ENCODE data around the gene SPTLC2. TPM values are rescaled to one million over a fixed set of nuclear protein-coding genes. Genes with fewer than 3 reads are reported as not detected.

The SPTLC2 gene
- total RNA-seq, 1 donor from 2014 or later: 46.1 TPM

GRCh38 chr14:77603031-77603430, 13.4 kb downstream of the SPTLC2 start:
- no peaks in the 10 kb centered on the region for H3K36me3 ChIP-seq
- ATAC-seq (no peak), DNase-seq (no peak)
- no peak for TF ChIP-seq CTCF (IDR thresholded peaks at IDR 0.05)
- no peaks in the 10 kb centered on the region for H3K27me3 ChIP-seq (ENCODE audit: low read depth)
- H3K4me3 ChIP-seq: no peak overlapping the region
- intact Hi-C loops (cut with DNase I): no loop called here
- H3K27ac ChIP-seq: no peak overlapping the region
- H3K9me3 ChIP-seq: no peaks in the 10 kb centered on the region
- H3K4me1 ChIP-seq: peaks cover 48% of the 10 kb centered on the region

GRCh38 chr14:77601846-77602619, 14.4 kb downstream of the SPTLC2 start:
- H3K4me1 ChIP-seq: peaks cover 38% of the 10 kb centered on the region
- no peaks in the 10 kb centered on the region for H3K9me3 ChIP-seq
- ATAC-seq: no peak
- peaks cover 1% of the 10 kb centered on the region for H3K36me3 ChIP-seq
- no peak overlapping the region for H3K4me3 ChIP-seq
- H3K27me3 ChIP-seq (ENCODE audit: low read depth): no peaks in the 10 kb centered on the region
- intact Hi-C loops (cut with DNase I): no loop called here
- no peak for DNase-seq
- H3K27ac ChIP-seq: no peak overlapping the region
- TF ChIP-seq CTCF (IDR thresholded peaks at IDR 0.05): no peak

- peaks cover 32% of the 10 kb centered on the region for H3K4me1 ChIP-seq
Measured at GRCh38 chr14:77599889-77600288, 16.5 kb downstream of the SPTLC2 start.

GRCh38 chr14:77598366-77599070, 17.9 kb downstream of the SPTLC2 start:
- intact Hi-C loops (cut with DNase I): no loop called here
- ATAC-seq: peak in 1 of 2 donors; percentile 40
- H3K4me3 ChIP-seq: no peak overlapping the region
- TF ChIP-seq CTCF (IDR thresholded peaks at IDR 0.05): no peak
- H3K36me3 ChIP-seq: peaks cover 24% of the 10 kb centered on the region
- DNase-seq: no peak
- no peaks in the 10 kb centered on the region for H3K27me3 ChIP-seq (ENCODE audit: low read depth)
- H3K27ac ChIP-seq: no peak overlapping the region
- no peaks in the 10 kb centered on the region for H3K9me3 ChIP-seq
- H3K4me1 ChIP-seq: peaks cover 36% of the 10 kb centered on the region

More at GRCh38 chr14:77599889-77600288, 16.5 kb downstream of the SPTLC2 start:
- Histone ChIP-seq H3K4me3 (no peak overlapping the region), H3K9me3 (no peaks in the 10 kb centered on the region), H3K36me3 (peaks cover 23% of the 10 kb centered on the region), H3K27me3 (ENCODE audit: low read depth) (no peaks in the 10 kb centered on the region), H3K27ac (no peak overlapping the region)
- ATAC-seq (peak in 1 of 2 donors; percentile 45), DNase-seq (no peak)
- intact Hi-C loops (cut with DNase I): no loop called here
- TF ChIP-seq CTCF (IDR thresholded peaks at IDR 0.05): no peak

GRCh38 chr14:77593501-77593961, 22.9 kb downstream of the SPTLC2 start:
- Histone ChIP-seq H3K36me3 (peaks cover 24% of the 10 kb centered on the region), H3K27me3 (ENCODE audit: low read depth) (no peaks in the 10 kb centered on the region), H3K4me3 (no peak overlapping the region), H3K27ac (peak overlapping the region; percentile 51), H3K9me3 (no peaks in the 10 kb centered on the region), H3K4me1 (peaks cover 53% of the 10 kb centered on the region)
- intact Hi-C loops (cut with DNase I): no loop called here
- peak; percentile 67 to 70 for ATAC-seq
- DNase-seq: no peak
- TF ChIP-seq CTCF (IDR thresholded peaks at IDR 0.05): no peak

Data from lower lobe of right lung (tissue), 2 donors.